Keratinocyte (primary cell): Measurements from ENCODE around the gene CFAP61. TPM values are rescaled to one million over a fixed set of nuclear protein-coding genes. Genes with fewer than 3 reads are reported as not detected.

Experiments
- DNase-seq: peaks from one replicate; pipeline ENCODE4 v3.0.0-alpha.2; 2011; ENCODE audit warnings: low read depth, missing footprints, low spot score
- FAIRE-seq: peaks from 2 replicates; lab custom pipeline; 2011; peaks lifted over from hg19 to GRCh38; lab: Jason Lieb, UNC
- H2AFZ ChIP-seq: 2 replicates; pipeline ENCODE4 v1.6.0; 2012; ENCODE audit warnings: low read length, control low read depth, inconsistent platforms; ENCODE audit not compliant: control insufficient read depth
- H3K27ac ChIP-seq: 2 replicates; pipeline ENCODE4 v1.5.1; 2011; ENCODE audit warnings: low read length; ENCODE audit not compliant: control insufficient read depth, insufficient read depth
- H3K27me3 ChIP-seq: 3 replicates; pipeline ENCODE4 v1.6.0; 2011; ENCODE audit warnings: low read length; ENCODE audit not compliant: control insufficient read depth, insufficient read depth; ENCODE audit errors: extremely low read depth
- H3K36me3 ChIP-seq, 2 experiments: 2 replicates in 1 of 2; 3 replicates in 1 of 2; pipeline ENCODE4 v1.5.1; 2011; ENCODE audit warnings: low read length in 2 of 2, mild to moderate bottlenecking in 1 of 2; ENCODE audit not compliant: control insufficient read depth in 2 of 2, insufficient read depth in 2 of 2; ENCODE audit errors: extremely low read depth in 1 of 2
- H3K4me1 ChIP-seq: 3 replicates; pipeline ENCODE4 v1.5.1; 2011; ENCODE audit warnings: low read length; ENCODE audit not compliant: control insufficient read depth, insufficient read depth; ENCODE audit errors: extremely low read depth
- H3K4me2 ChIP-seq: 3 replicates; pipeline ENCODE4 v1.6.0; 2011; ENCODE audit warnings: low read depth, low read length; ENCODE audit not compliant: control insufficient read depth, insufficient read depth; ENCODE audit errors: extremely low read depth
- H3K4me3 ChIP-seq, 3 experiments: fragments of 200-600 bp in 1 of 3; sonication (generic) in 1 of 3; 2 replicates in 2 of 3; 3 replicates in 1 of 3; pipeline ENCODE4 v1.5.1; 2011 to 2016; ENCODE audit warnings: low read length in 3 of 3, mild to moderate bottlenecking in 3 of 3, control low read depth in 2 of 3, inconsistent platforms in 1 of 3, low read depth in 1 of 3, mixed read lengths in 1 of 3, mixed run types in 1 of 3, moderate library complexity in 1 of 3; ENCODE audit not compliant: control insufficient read depth in 2 of 3, insufficient read depth in 2 of 3; ENCODE audit errors: extremely low read depth in 1 of 3
- H3K79me2 ChIP-seq: 2 replicates; pipeline ENCODE4 v1.6.0; 2012; ENCODE audit warnings: low read length; ENCODE audit not compliant: control insufficient read depth, insufficient read depth
- H3K9ac ChIP-seq: 3 replicates; pipeline ENCODE4 v1.6.0; 2011; ENCODE audit warnings: low read length; ENCODE audit not compliant: control insufficient read depth, insufficient read depth; ENCODE audit errors: extremely low read depth
- H3K9me1 ChIP-seq: 3 replicates; pipeline ENCODE4 v1.6.0; 2011; ENCODE audit warnings: low read length; ENCODE audit not compliant: control insufficient read depth, insufficient read depth; ENCODE audit errors: extremely low read depth
- H3K9me3 ChIP-seq: 2 replicates; pipeline ENCODE4 v1.5.1; 2012; ENCODE audit warnings: low read depth, low read length; ENCODE audit not compliant: control insufficient read depth
- H4K20me1 ChIP-seq: 3 replicates; pipeline ENCODE4 v1.6.0; 2011; ENCODE audit warnings: low read length; ENCODE audit not compliant: control insufficient read depth, insufficient read depth; ENCODE audit errors: extremely low read depth
- CTCF ChIP-seq, 3 experiments: IDR thresholded peaks in 1 of 3; conservative IDR thresholded peaks in 1 of 3; optimal IDR thresholded peaks in 1 of 3; 2 replicates in 2 of 3; 3 replicates in 1 of 3; pipeline versions ENCODE3 to v1.5.1; 2011; ENCODE audit warnings: low read length in 3 of 3, mild to moderate bottlenecking in 3 of 3, moderate library complexity in 2 of 3, control low read depth in 1 of 3, inconsistent platforms in 1 of 3; ENCODE audit not compliant: insufficient read depth in 2 of 3; ENCODE audit errors: extremely low read depth in 1 of 3
- EZH2 ChIP-seq: IDR thresholded peaks from one replicate; pipeline ENCODE4 v1.6.1; 2012; ENCODE audit warnings: inconsistent platforms, mild to moderate bottlenecking, low read length, moderate library complexity
- dilution Hi-C: fragments of 300-500 bp; cut with MboI; formaldehyde crosslinking; loops from one replicate; pipeline ENCODE4 v1.7.0; 2020; ENCODE audit warnings: low sequenced_read_pairs; ENCODE audit not compliant: extremely low pct_ligation_motif_present
- polyA plus RNA-seq, 5 experiments: library from polyadenylated mRNA; depleted of rRNA in 3 of 5; stranded (reverse) in 3 of 5; stranded (forward) in 1 of 5; unstranded in 1 of 5; fragments of >200 nt; gene quantifications; 1 replicate in 1 of 5; 2 replicates in 3 of 5; 3 replicates in 1 of 5; pipeline versions ENCODE4 v1.2.1 to v1.2.3, GENCODE V29; 2011 to 2012; ENCODE audit warnings: missing spikeins in 2 of 5, low read depth in 1 of 5, low replicate concordance in 1 of 5

The CFAP61 gene
- polyA plus RNA-seq, 1 donor (not counting 4 experiments of a cell fraction or from before 2014, with no cell fraction given): 0.25 TPM

- Histone ChIP-seq H3K4me2 (no peak overlapping the region), H2AFZ (no peak overlapping the region), H3K9me1 (no peaks in the 10 kb centered on the region), H3K36me3 (no peaks in the 10 kb centered on the region), H3K9me3 (no peaks in the 10 kb centered on the region), H3K4me3 (no peak overlapping the region), H3K27ac (no peak overlapping the region), H3K4me1 (no peaks in the 10 kb centered on the region), H3K9ac (no peak overlapping the region), H4K20me1 (no peaks in the 10 kb centered on the region), H3K79me2 (no peaks in the 10 kb centered on the region), H3K27me3 (peaks cover 4% of the 10 kb centered on the region)
- TF ChIP-seq CTCF (optimal IDR thresholded peaks at IDR 0.05 in 1 of 3, IDR thresholded peaks at IDR 0.05 in 1 of 3, conservative IDR thresholded peaks at IDR 0.05 in 1 of 3; ENCODE audit: extremely low read depth in 1 of 3, insufficient read depth in 2 of 3, low read length in 3 of 3) (no peak), EZH2 (no peak)
- no peak for FAIRE-seq
- dilution Hi-C loops: no loop called here
- DNase-seq: no peak
Observed at GRCh38 chr20:20201639-20202038, 149.3 kb downstream of the CFAP61 start.

GRCh38 chr20:20202768-20203167 lies 150.4 kb downstream of the CFAP61 start:
- DNase-seq: no peak
- H3K36me3 ChIP-seq: no peaks in the 10 kb centered on the region
- H3K79me2 ChIP-seq: no peaks in the 10 kb centered on the region
- no peak overlapping the region for H2AFZ ChIP-seq
- no peak overlapping the region for H3K9ac ChIP-seq
- H3K9me1 ChIP-seq: no peaks in the 10 kb centered on the region
- no peak overlapping the region for H3K27ac ChIP-seq
- H3K9me3 ChIP-seq: no peaks in the 10 kb centered on the region
- dilution Hi-C loops: no loop called here
- no peak overlapping the region for H3K4me3 ChIP-seq
- peaks cover 4% of the 10 kb centered on the region for H3K27me3 ChIP-seq
- no peak for TF ChIP-seq EZH2
- TF ChIP-seq CTCF (optimal IDR thresholded peaks at IDR 0.05 in 1 of 3, IDR thresholded peaks at IDR 0.05 in 1 of 3, conservative IDR thresholded peaks at IDR 0.05 in 1 of 3; ENCODE audit: extremely low read depth in 1 of 3, insufficient read depth in 2 of 3, low read length in 3 of 3): no peak
- no peak for FAIRE-seq
- H3K4me2 ChIP-seq: no peak overlapping the region
- H3K4me1 ChIP-seq: no peaks in the 10 kb centered on the region
- H4K20me1 ChIP-seq: no peaks in the 10 kb centered on the region
